ENCODE data around the gene R3HDM2. TPM values are rescaled to one million over a fixed set of nuclear protein-coding genes. Genes with fewer than 3 reads are reported as not detected.
A peak's percentile ranks its signal among the peaks of the same experiment; 100 is the strongest.

Gene R3HDM2
- total RNA-seq, 1 donor from 2014 or later: 19.2 TPM

DNA sequence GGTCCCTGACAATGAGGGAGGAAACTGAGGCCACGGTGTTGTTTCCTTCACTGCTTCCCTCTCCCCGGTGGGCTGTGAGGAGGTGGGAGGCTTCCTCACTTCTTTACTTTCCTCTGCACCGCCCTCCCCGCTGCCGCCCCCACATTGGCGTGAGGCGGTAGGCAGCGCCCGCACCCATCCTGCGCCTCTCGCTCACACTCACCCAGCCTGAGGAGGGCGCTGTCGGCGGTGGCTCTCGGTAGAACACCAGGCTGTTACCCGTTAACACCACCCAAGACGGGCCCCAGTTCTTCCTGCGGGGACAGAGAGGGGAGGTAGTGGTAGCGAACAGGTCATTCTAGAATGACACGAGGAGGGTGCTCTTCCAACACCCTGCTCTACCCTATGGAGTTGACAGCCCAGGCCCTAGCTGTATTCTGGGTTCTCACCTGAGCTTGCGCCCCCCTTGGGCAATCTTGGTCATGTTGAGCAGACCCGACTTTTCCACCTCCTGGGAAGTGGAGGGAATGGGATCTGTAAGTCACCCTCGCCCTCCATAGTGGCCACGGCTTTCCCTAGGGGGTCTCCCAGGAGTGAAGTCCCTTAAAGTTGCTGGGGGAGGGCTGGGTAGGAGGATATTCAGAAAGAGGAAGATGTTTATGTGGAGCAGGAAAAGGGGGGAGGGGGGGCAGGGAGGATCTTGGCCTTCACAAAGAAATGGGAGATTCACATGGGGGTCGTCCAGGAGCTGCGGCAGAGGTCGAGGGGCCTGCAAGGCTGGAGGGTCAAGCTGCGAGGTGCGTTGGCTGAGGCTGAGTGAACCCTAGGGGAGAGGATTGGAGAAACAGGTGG lies 45.5 kb upstream of the R3HDM2 start:
- peak overlapping the region; percentile 66 for H2AFZ ChIP-seq (ENCODE audit: low read depth, low read length)
- H3K27me3 Mint-ChIP-seq (ENCODE audit: low read depth, unreplicated experiment): peaks cover 63% of the 10 kb centered on the region
- no peak for DNase-seq (ENCODE audit: low read depth)

DNA sequence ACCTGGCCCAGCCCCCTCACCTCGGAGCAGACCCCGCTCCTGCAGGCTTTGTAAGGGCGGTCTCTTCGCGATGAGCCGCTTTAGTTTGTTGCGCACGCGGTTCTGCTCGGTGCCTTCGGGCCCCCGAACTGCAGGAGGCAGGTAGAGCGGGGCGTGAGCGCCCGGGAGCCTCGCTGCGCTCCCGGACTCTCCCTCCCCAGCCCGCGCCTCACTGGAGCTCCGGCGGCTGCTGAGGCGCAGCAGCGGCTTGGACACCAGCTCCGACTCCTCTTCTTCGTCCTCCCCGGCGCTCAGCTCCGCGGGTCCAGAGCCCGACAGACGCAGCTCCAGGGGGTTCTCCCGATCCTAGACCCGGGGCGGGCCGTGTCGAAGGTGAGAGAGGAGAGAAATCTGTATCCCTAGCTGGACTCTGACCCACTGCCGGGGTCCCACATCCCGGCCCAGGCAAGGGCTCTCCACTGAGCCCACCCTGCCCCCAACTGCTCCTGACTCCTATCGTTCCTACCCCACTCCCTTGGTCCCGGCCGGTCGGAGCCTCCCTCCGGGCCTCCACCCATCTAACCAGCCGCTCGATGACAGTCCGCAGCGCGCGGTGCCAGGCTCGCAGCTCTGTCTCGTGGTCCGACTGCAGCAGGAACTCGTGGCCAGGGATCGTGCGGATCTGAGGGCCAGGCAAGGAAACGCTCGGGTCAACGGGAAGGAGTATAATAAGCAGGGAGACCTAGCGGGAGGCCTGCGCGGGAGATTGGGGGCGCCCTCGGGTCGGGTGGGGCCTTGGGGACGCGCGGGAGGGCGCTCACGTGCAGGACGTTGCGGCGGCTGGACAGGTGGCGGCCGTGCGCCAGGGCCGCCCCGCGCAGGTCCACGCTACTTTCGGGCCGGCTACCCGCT lies 44.7 kb upstream of the R3HDM2 start:
- H3K27me3 Mint-ChIP-seq (ENCODE audit: low read depth, unreplicated experiment): peaks cover 63% of the 10 kb centered on the region
- Histone ChIP-seq H3K4me1 (ENCODE audit: insufficient read depth, low read length) (peaks cover 9% of the 10 kb centered on the region), H3K4me2 (ENCODE audit: low read length) (peak overlapping the region; percentile 81), H2AFZ (ENCODE audit: low read depth, low read length) (peak overlapping the region; percentile 66), H3K36me3 (ENCODE audit: insufficient read depth, low read length) (no peaks in the 10 kb centered on the region), H4K20me1 (ENCODE audit: insufficient read depth, low read length) (no peaks in the 10 kb centered on the region), H3K9me3 (ENCODE audit: insufficient read depth, low read depth, low read length) (no peaks in the 10 kb centered on the region), H3K9ac (ENCODE audit: low read length) (no peak overlapping the region), H3K27me3 (ENCODE audit: insufficient read depth, low read length) (peaks cover 47% of the 10 kb centered on the region), H3K27ac (ENCODE audit: low read depth, low read length) (no peak overlapping the region), H3K4me3 (ENCODE audit: insufficient read depth, low read depth, low read length) (peak overlapping the region; percentile 28), H3K79me2 (ENCODE audit: insufficient read depth, low read length) (no peaks in the 10 kb centered on the region)
- H3K4me1 Mint-ChIP-seq (ENCODE audit: low read depth, unreplicated experiment): peaks cover 18% of the 10 kb centered on the region
- no peak for FAIRE-seq
- peaks cover 16% of the 10 kb centered on the region for H3K9me3 Mint-ChIP-seq (ENCODE audit: unreplicated experiment)
- H3K36me3 Mint-ChIP-seq (ENCODE audit: low read depth, unreplicated experiment): peaks cover 6% of the 10 kb centered on the region
- H3K27ac Mint-ChIP-seq (ENCODE audit: unreplicated experiment): no peak overlapping the region
- H3K4me3 Mint-ChIP-seq (ENCODE audit: unreplicated experiment): peak overlapping the region; percentile 60
- DNase-seq (ENCODE audit: low read depth): no peak
- TF ChIP-seq, protein P1, sequence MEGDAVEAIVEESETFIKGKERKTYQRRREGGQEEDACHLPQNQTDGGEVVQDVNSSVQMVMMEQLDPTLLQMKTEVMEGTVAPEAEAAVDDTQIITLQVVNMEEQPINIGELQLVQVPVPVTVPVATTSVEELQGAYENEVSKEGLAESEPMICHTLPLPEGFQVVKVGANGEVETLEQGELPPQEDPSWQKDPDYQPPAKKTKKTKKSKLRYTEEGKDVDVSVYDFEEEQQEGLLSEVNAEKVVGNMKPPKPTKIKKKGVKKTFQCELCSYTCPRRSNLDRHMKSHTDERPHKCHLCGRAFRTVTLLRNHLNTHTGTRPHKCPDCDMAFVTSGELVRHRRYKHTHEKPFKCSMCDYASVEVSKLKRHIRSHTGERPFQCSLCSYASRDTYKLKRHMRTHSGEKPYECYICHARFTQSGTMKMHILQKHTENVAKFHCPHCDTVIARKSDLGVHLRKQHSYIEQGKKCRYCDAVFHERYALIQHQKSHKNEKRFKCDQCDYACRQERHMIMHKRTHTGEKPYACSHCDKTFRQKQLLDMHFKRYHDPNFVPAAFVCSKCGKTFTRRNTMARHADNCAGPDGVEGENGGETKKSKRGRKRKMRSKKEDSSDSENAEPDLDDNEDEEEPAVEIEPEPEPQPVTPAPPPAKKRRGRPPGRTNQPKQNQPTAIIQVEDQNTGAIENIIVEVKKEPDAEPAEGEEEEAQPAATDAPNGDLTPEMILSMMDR (IDR thresholded peaks at IDR 0.05; ENCODE audit: insufficient read depth, low read depth, low read length): no peak
- TF ChIP-seq EZH2 (IDR thresholded peaks at IDR 0.05; ENCODE audit: insufficient read depth, low read length): peak; percentile 93

More for the DNA sequence above, 45.5 kb upstream of the R3HDM2 start:
- Histone ChIP-seq H3K36me3 (ENCODE audit: insufficient read depth, low read length) (no peaks in the 10 kb centered on the region), H3K4me2 (ENCODE audit: low read length) (peak overlapping the region; percentile 81), H3K9me3 (ENCODE audit: insufficient read depth, low read depth, low read length) (no peaks in the 10 kb centered on the region), H3K27me3 (ENCODE audit: insufficient read depth, low read length) (peaks cover 52% of the 10 kb centered on the region), H3K4me1 (ENCODE audit: insufficient read depth, low read length) (peaks cover 9% of the 10 kb centered on the region), H3K27ac (ENCODE audit: low read depth, low read length) (no peak overlapping the region), H3K4me3 (ENCODE audit: insufficient read depth, low read depth, low read length) (peak overlapping the region; percentile 28), H4K20me1 (ENCODE audit: insufficient read depth, low read length) (no peaks in the 10 kb centered on the region), H3K79me2 (ENCODE audit: insufficient read depth, low read length) (no peaks in the 10 kb centered on the region), H3K9ac (ENCODE audit: low read length) (no peak overlapping the region)
- Mint-ChIP-seq H3K4me3 (ENCODE audit: unreplicated experiment) (no peak overlapping the region), H3K27ac (ENCODE audit: unreplicated experiment) (peak overlapping the region; percentile 34), H3K36me3 (ENCODE audit: low read depth, unreplicated experiment) (peaks cover 6% of the 10 kb centered on the region), H3K4me1 (ENCODE audit: low read depth, unreplicated experiment) (peaks cover 18% of the 10 kb centered on the region), H3K9me3 (ENCODE audit: unreplicated experiment) (peaks cover 16% of the 10 kb centered on the region)
- peak; percentile 2 for TF ChIP-seq EZH2 (IDR thresholded peaks at IDR 0.05; ENCODE audit: insufficient read depth, low read length)
- TF ChIP-seq, protein P1 (IDR thresholded peaks at IDR 0.05; ENCODE audit: insufficient read depth, low read depth, low read length): no peak
- no peak for FAIRE-seq

All from astrocyte (in vitro differentiated cells and primary cell).